ENCODE results near the gene NUDT3.

NUDT3 gene

GRCh38 chr6:34322732-34323131 is 69.7 kb downstream of the NUDT3 start:
- DNase-seq (ENCODE audit: low spot score), result no peak

- DNase-seq (ENCODE audit: low spot score), result no peak
These were observed 70.6 kb downstream of the NUDT3 start for GRCh38 chr6:34321821-34322220.

GRCh38 chr6:34319471-34319885 is 73.0 kb downstream of the NUDT3 start:
- DNase-seq (ENCODE audit: low spot score), result no peak

GRCh38 chr6:34318499-34319470 is 73.7 kb downstream of the NUDT3 start:
- DNase-seq (ENCODE audit: low spot score), result no peak

- peak; percentile 27 for DNase-seq (ENCODE audit: low spot score)
These were observed 74.5 kb downstream of the NUDT3 start for GRCh38 chr6:34317882-34318498.

GRCh38 chr6:34317172-34317477 is 75.3 kb downstream of the NUDT3 start:
- DNase-seq (ENCODE audit: low spot score), result no peak

GRCh38 chr6:34316431-34317171 is 75.9 kb downstream of the NUDT3 start:
- DNase-seq (ENCODE audit: low spot score), result no peak

GRCh38 chr6:34315780-34316179 is 76.7 kb downstream of the NUDT3 start:
- DNase-seq (ENCODE audit: low spot score), result no peak

- DNase-seq (ENCODE audit: low spot score), result no peak
These were observed 77.2 kb downstream of the NUDT3 start for GRCh38 chr6:34315256-34315655.

GRCh38 chr6:34312259-34312658 is 80.2 kb downstream of the NUDT3 start:
- no peak for DNase-seq (ENCODE audit: low spot score)

- no peak for DNase-seq (ENCODE audit: low spot score)
These were observed 81.7 kb downstream of the NUDT3 start for GRCh38 chr6:34310817-34311216.

- no peak for DNase-seq (ENCODE audit: low spot score)
These were observed 84.0 kb downstream of the NUDT3 start for GRCh38 chr6:34308483-34308882.

- peak; percentile 21 for DNase-seq (ENCODE audit: low spot score)
These were observed 86.3 kb downstream of the NUDT3 start for GRCh38 chr6:34305982-34306708.

GRCh38 chr6:34305497-34305896 is 87.0 kb downstream of the NUDT3 start:
- DNase-seq (ENCODE audit: low spot score), result no peak

- no peak for DNase-seq (ENCODE audit: low spot score)
These were observed 88.3 kb downstream of the NUDT3 start for GRCh38 chr6:34304164-34304563.

- DNase-seq (ENCODE audit: low spot score), result no peak
These were observed 89.5 kb downstream of the NUDT3 start for GRCh38 chr6:34302929-34303328.

- DNase-seq (ENCODE audit: low spot score), result no peak
These were observed 91.1 kb downstream of the NUDT3 start for GRCh38 chr6:34301408-34301807.

GRCh38 chr6:34300332-34300751 is 92.1 kb downstream of the NUDT3 start:
- no peak for DNase-seq (ENCODE audit: low spot score)

- DNase-seq (ENCODE audit: low spot score), result no peak
These were observed 93.5 kb downstream of the NUDT3 start for GRCh38 chr6:34298941-34299340.

- no peak for DNase-seq (ENCODE audit: low spot score)
These were observed 96.7 kb downstream of the NUDT3 start for GRCh38 chr6:34295721-34296120.

- DNase-seq (ENCODE audit: low spot score), result no peak
These were observed 99.5 kb downstream of the NUDT3 start for GRCh38 chr6:34292954-34293353.

GRCh38 chr6:34289137-34289536 is 103.3 kb downstream of the NUDT3 start:
- no peak for DNase-seq (ENCODE audit: low spot score)
